T-helper 1 cell treated with Interleukin-12 subunit alpha and Interleukin-12 subunit beta and Interleukin-4 antibody, amounts not matched to agents 30 μg/mL and 1 μg/mL, for 36 hours (primary cell): Measurements from ENCODE around the gene GOLGA1.

Source experiments
- H3K27ac Mint-ChIP-seq: one replicate; pipeline ENCODE4 v1.8.0; 2021; ENCODE audit warnings: mild to moderate bottlenecking, mixed read lengths
- H3K27me3 Mint-ChIP-seq: one replicate; pipeline ENCODE4 v1.8.0; 2021; ENCODE audit warnings: low read depth, mixed read lengths
- H3K36me3 Mint-ChIP-seq: one replicate; pipeline ENCODE4 v1.8.0; 2021; ENCODE audit warnings: low read depth, mixed read lengths
- H3K4me1 Mint-ChIP-seq: one replicate; pipeline ENCODE4 v1.8.0; 2021; ENCODE audit warnings: low read depth, mixed read lengths
- H3K4me3 Mint-ChIP-seq: one replicate; pipeline ENCODE4 v1.8.0; 2021; ENCODE audit warnings: mild to moderate bottlenecking, moderate library complexity, mixed read lengths
- H3K9me3 Mint-ChIP-seq: one replicate; pipeline ENCODE4 v1.8.0; 2021; ENCODE audit warnings: mixed read lengths

GOLGA1 gene

DNA sequence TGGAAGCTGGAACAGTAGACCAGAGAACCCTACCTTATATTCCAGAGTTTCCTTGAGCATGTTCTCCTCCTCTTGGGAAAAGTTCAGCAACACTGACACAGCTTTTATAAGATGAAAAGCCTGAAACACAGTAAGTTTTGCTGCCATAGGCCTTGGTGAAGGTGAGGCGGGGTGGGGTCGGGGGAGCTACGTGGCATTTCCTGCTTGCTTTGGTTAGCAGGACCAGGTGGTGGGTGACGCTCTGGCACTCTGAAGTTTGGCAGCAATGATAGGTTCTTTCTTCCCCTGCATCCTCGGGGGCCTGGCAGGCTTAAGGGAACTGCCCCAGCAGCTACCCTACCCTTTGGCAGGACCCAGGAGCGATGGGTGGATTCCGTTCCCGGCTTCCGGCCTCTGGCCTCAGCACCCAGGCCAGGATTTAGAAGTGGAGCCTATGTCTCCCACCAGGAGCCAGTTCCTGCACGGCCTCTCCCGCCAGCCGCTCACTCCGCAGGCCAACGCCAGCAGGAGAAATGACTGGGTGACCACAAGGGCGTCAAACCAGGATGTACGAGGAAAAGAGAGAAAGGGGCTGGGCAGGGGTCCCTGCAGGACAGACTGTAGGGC lies 59.6 kb downstream of the GOLGA1 start:
- Mint-ChIP-seq H3K27me3 (no peaks in the 10 kb centered on the region), H3K27ac (no peak overlapping the region), H3K4me1 (peaks cover 4% of the 10 kb centered on the region), H3K9me3 (no peaks in the 10 kb centered on the region), H3K4me3 (no peak overlapping the region), H3K36me3 (peaks cover 32% of the 10 kb centered on the region)

DNA sequence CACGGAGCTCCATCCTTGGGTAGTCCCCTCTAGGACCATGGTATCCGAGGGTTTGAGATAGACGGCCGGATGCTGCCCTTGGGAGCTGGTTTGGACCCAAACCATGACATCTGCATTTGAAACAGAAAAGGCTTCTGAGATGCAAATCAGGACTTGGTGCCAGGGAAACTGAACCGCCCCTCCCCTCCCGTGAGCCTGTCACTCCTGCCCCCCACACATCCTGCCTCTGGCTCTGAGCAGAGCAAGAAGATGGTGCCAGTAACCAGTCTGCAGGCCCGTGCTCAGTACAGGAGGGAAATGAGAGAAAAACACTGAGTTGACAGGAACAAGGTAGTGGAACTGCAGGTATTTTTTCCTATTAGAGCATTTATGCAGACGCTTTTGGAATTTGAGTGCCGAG lies 60.4 kb downstream of the GOLGA1 start:
- Mint-ChIP-seq H3K4me1 (peaks cover 4% of the 10 kb centered on the region), H3K36me3 (peaks cover 27% of the 10 kb centered on the region), H3K27ac (no peak overlapping the region), H3K27me3 (no peaks in the 10 kb centered on the region), H3K9me3 (no peaks in the 10 kb centered on the region), H3K4me3 (no peak overlapping the region)

DNA sequence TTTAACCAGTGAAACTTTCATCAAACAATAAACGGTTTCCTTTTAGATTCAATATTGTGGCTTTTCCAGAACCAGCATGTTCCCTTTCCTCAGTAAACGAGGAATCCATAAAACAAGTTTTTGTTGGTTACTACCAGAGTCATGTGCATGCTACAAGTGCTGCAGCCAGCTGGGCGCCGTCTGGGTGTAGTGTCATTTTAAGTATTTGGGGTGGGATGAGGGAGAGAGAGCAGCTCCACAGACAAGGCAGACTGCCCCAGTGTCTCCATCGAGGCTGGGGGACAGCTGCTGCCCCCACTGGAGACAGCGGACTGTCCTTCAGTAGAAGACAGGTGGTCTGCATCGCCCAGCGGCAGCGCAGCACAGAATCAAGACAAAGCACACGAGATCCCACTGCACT lies 61.7 kb downstream of the GOLGA1 start:
- Mint-ChIP-seq H3K27me3 (no peaks in the 10 kb centered on the region), H3K36me3 (peaks cover 33% of the 10 kb centered on the region), H3K4me3 (no peak overlapping the region), H3K27ac (no peak overlapping the region), H3K4me1 (peaks cover 4% of the 10 kb centered on the region), H3K9me3 (no peaks in the 10 kb centered on the region)

DNA sequence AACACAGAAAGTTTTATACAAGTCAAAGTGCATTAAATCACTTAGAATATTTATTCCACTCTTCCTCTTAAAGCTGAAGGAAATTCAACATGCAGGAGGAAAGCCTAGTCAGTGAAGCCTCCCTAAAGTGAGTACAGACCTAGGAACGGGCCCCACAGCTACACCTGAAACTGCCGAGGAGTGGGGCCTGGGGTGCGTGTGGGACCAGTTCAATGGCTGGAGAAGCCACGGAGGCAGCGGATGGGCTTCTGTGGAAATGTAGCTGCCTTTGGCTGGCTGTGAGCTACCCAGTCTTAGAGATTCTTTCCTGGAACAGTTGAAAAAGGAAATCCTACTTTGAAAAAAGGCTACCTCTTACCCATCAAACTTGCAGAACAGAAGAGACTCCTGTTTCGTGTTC lies 62.4 kb downstream of the GOLGA1 start:
- Mint-ChIP-seq H3K27ac (no peak overlapping the region), H3K4me3 (no peak overlapping the region), H3K36me3 (peaks cover 34% of the 10 kb centered on the region), H3K9me3 (no peaks in the 10 kb centered on the region), H3K4me1 (peaks cover 5% of the 10 kb centered on the region), H3K27me3 (no peaks in the 10 kb centered on the region)

DNA sequence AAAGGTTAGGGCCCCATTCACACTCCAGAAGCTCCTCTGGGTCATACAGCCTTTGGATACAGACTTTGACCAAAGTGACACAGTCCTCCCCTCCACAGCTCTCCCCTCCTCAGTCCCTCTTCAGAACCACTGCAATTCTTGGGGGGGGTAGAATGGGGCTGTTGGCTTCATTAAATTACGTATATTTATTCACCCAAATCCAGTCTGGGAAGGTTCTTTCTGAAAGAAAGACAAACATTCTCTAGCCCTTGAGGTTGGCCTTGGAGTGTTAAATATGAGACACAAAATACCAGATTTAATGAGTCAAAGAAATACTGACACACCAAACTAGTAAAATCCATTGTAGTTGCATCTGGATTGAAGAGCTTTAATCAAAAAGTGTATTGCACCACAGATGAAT lies 62.9 kb downstream of the GOLGA1 start:
- Mint-ChIP-seq H3K27ac (no peak overlapping the region), H3K9me3 (no peaks in the 10 kb centered on the region), H3K4me1 (peaks cover 8% of the 10 kb centered on the region), H3K27me3 (no peaks in the 10 kb centered on the region), H3K36me3 (peaks cover 36% of the 10 kb centered on the region), H3K4me3 (no peak overlapping the region)

DNA sequence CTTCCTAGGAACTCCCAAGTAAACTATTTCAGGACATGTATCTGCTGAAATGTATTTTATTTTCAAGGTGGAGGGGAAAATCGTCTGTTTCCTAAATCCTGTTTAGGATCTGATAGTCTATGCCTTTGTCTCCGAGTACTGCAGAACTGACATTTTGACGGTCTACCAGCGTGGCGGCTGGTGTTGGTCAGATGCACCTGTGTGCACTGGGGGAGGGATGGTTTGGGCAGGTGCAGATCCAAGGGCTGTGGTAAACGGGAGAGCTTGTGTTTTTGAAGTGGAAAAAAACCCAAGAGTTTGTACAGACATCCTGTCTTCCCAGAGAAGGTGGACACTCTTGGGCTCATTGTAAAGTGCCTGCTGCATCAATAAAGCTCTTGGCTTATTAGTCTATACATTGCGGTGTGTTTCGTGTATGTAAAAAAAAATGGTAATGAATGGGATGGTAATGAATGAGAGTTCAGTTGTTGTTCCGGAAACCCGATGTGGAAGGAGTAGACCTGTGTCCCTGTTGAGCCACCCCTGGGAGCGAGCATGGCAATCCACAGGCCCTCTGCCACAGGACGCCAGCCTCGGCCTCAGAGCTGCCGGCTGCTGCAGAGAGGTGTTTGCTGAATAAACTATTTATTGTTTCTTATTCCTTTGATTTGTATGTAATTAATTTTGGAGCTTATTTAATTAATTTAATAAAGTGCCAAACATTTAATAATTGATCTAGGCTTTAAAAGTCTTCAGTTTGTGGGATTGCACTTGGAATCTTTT lies 63.7 kb downstream of the GOLGA1 start:
- H3K27me3 Mint-ChIP-seq: no peaks in the 10 kb centered on the region
- H3K4me3 Mint-ChIP-seq: no peak overlapping the region
- H3K27ac Mint-ChIP-seq: no peak overlapping the region
- no peaks in the 10 kb centered on the region for H3K9me3 Mint-ChIP-seq
- peaks cover 42% of the 10 kb centered on the region for H3K36me3 Mint-ChIP-seq
- H3K4me1 Mint-ChIP-seq: peaks cover 16% of the 10 kb centered on the region

DNA sequence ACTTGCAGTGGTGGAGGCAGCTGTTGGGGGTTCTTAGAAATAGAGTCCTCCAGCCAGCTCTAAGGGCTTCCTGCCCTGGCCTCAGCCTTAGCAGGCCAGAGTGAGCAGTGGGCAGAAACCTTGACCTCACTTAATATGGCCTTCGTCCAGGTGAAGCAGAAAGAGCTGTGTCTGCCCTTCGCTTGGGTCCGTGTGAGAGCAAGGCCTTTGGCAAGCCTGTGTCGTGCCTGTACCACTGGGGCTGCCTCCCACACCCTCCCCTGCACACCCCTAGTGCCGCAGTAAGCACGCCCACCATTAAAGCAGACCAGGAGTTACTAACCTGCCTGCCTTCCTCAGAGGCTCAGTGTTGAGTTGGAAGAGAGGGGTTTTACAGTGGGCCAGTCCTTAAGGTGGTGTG lies 65.4 kb downstream of the GOLGA1 start:
- Mint-ChIP-seq H3K9me3 (no peaks in the 10 kb centered on the region), H3K4me1 (peaks cover 32% of the 10 kb centered on the region)

DNA sequence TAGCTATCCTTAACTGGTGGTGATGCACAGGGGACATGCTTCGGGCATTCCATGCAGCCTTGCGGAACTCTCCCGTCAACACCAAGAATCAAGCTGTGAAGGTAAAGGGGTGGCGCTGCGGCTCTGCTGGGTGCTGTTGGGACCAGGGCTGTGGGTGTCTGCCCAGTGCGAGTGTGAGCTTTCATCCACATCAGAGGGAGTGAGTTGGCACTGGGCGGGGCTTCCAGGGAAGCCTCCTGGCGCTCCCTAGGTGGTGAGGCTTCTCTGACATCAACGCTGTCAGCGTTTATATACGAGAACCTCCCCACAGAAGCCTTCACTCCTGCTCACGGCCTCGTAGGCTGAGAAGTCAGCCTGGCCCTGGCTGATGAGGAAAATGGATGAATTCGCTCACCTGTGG lies 67.2 kb downstream of the GOLGA1 start:
- H3K27me3 Mint-ChIP-seq: no peaks in the 10 kb centered on the region
- H3K4me1 Mint-ChIP-seq: peaks cover 36% of the 10 kb centered on the region
- H3K36me3 Mint-ChIP-seq: peaks cover 53% of the 10 kb centered on the region
- H3K4me3 Mint-ChIP-seq: no peak overlapping the region
- H3K9me3 Mint-ChIP-seq: no peaks in the 10 kb centered on the region
- H3K27ac Mint-ChIP-seq: peak overlapping the region; percentile 55

More for the DNA sequence above, 65.4 kb downstream of the GOLGA1 start:
- no peak overlapping the region for H3K4me3 Mint-ChIP-seq
- peaks cover 54% of the 10 kb centered on the region for H3K36me3 Mint-ChIP-seq
- no peaks in the 10 kb centered on the region for H3K27me3 Mint-ChIP-seq
- H3K27ac Mint-ChIP-seq: peak overlapping the region; percentile 45

DNA sequence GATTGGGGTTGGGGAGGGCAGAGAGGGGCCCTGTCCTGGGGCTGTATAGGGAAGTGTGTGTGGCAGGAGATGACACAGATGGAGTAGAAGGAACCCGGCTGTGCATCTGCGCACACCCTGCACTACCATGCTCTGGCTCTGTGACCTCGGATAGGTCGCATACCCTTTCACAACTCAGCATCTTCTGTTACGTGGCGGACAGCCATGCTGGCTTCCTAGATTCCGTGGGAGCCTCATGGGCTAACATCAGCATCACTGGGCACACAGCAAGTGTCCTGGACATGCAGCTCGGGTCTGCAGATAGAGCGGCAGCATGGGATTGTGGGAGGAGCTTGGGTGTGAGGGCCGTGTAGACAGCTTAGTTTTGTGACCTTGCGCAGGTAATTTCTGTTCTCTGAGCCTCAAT lies 69.7 kb downstream of the GOLGA1 start:
- Mint-ChIP-seq H3K27ac (peak overlapping the region; percentile 95), H3K4me1 (peaks cover 41% of the 10 kb centered on the region), H3K9me3 (no peaks in the 10 kb centered on the region), H3K4me3 (peak overlapping the region; percentile 97), H3K36me3 (peaks cover 40% of the 10 kb centered on the region), H3K27me3 (no peaks in the 10 kb centered on the region)

DNA sequence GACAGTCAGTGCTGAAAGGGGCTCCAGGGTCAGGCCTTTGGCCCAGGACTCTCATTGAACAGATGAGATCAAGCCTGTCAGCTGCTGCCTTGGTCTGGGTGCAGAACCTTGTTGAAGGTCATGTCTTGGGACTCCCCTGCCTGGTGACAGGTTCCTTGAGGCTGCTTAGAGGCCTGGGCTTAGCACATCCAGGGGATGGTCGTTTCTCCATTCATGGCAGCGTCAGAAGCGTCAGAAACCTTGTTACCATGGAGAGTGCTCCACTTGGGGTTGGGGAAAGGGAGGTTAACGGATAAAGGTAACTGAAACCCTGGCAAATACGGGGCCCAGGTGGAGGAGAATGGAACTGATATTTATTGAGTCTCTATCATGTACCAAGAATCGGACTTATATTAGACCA lies 70.2 kb downstream of the GOLGA1 start:
- Mint-ChIP-seq H3K27me3 (no peaks in the 10 kb centered on the region), H3K27ac (peak overlapping the region; percentile 95), H3K9me3 (no peaks in the 10 kb centered on the region), H3K4me1 (peaks cover 41% of the 10 kb centered on the region), H3K4me3 (peak overlapping the region; percentile 97), H3K36me3 (peaks cover 40% of the 10 kb centered on the region)

DNA sequence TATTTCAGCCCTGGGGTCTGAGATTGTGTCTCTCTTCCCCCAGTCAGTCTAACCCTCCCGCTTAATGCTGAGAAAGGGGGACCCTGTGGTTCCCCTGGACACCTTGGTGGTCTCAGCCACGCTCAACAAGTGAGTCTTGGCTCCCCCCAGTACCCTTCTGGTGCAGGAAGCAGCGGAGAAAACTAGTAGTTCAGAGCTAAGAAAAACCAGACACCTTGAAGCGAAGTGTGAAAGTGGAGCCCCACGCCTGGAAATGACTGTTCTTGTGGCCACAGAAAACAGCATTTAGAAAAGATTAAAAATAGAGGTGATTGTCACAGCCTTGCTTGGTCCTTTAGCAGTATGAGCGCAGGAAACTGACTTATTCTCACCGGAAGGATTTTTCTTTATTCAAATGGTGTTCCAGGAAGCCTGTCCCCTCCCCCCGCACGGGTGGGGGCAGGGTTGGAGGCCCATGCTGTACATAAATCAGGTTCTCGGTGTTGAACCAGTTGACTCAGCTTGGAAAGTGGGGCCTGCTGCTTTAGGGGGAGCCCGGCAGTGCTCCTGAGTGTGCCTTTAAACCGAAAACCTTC lies 70.8 kb downstream of the GOLGA1 start:
- Mint-ChIP-seq H3K9me3 (no peaks in the 10 kb centered on the region), H3K4me3 (peak overlapping the region; percentile 97), H3K36me3 (peaks cover 36% of the 10 kb centered on the region), H3K4me1 (peaks cover 41% of the 10 kb centered on the region), H3K27ac (peak overlapping the region; percentile 95), H3K27me3 (no peaks in the 10 kb centered on the region)

DNA sequence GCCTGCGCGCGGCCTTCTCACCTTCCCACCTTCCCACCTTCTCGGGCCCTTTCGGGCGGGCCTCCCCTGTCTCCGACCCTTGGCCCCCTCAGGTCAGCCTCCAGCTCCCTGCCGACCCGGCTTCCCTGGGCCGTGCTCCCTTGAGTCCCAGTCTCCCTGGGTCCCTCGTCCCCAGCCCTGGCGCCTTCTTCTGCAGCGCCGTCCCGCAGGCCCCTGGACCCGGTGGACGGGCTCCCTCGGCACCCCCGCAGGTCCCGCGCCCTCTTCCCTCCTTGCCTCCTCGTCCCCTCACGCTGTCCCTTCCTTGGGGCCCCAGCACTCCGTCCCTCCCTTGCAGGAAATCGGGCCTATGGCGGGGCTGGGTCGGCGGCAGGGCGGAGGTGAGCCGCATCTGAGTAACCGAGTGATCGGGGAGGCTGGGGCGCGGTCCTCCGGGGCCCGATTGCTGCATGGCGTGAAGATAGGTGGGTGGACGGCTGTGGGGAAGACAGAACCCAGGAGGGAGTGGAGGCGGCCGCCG lies 71.4 kb downstream of the GOLGA1 start:
- H3K36me3 Mint-ChIP-seq: peaks cover 31% of the 10 kb centered on the region

DNA sequence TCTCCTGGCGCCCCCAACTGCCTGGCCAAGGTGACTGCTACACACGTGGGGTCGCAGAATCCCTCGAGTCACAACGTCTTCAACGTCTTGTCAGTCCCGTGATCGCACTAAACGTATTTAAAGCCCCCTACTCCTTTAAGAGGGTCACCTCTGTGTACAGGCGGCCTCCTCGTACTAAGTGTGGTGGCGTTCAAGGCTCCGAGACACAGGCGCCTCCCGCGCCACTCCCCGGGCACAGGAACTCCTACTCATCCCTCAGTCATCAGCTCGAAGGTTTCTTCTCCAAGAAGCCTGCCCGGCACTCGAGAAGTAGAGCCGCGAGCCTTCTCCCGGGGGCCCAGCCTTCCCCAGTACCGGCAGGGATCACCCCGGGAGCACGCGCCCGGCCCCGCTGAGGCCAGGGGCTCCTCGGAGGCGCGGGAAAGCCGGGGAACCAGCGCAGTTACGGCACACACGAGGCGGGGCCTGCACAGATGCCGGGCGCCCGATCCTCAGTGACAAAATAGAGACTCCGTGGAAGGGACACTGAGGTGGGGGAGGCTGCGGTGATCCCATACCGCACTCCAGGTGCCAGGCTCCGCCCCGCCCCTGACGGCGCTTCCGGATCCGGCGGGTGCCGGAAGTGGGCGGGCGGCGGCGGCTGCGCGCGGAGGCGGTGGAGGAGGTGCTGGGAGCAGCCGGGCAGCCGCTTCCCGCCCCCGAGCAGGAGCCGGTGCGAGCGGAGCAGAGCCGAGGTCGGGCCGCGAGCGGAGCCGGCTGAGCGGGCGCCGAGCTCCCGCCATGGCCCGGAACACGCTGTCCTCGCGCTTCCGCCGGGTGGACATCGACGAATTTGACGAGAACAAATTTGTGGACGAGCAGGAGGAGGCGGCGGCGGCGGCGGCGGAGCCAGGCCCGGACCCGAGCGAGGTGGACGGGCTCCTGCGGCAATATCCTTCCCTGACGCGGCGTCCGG lies 72.1 kb downstream of the GOLGA1 start:
- Mint-ChIP-seq H3K27me3 (no peaks in the 10 kb centered on the region), H3K36me3 (peaks cover 31% of the 10 kb centered on the region), H3K27ac (peak overlapping the region; percentile 98), H3K4me3 (peak overlapping the region; percentile 97), H3K4me1 (peaks cover 41% of the 10 kb centered on the region), H3K9me3 (no peaks in the 10 kb centered on the region)

More for the DNA sequence above, 71.4 kb downstream of the GOLGA1 start:
- Mint-ChIP-seq H3K9me3 (no peaks in the 10 kb centered on the region), H3K4me1 (peaks cover 41% of the 10 kb centered on the region), H3K27me3 (no peaks in the 10 kb centered on the region), H3K4me3 (peak overlapping the region; percentile 97), H3K27ac (peak overlapping the region; percentile 95)

DNA sequence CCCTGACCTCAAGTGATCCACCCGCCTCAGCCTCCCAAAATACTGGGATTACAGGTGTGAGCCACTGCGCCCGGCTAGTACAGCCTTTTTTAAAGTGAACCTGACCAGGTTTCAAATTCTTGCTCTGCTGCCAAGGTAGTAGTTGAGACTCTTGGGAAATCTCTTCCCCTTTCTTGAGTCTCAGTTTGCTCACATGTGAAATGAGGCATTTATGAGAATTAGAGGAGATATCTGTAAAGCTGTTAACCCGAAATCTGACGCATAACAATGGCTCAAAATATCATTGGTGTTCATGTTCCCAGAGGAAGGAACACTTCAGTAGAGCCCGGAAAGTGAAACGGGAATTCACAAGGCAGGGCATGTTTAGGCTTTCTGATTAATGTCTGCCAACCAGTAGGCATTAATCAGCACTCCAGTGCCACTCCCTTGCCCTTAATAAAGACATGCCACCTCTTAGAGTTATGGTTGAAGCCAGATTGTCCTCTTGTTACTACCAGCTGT lies 77.5 kb downstream of the GOLGA1 start:
- no peaks in the 10 kb centered on the region for H3K9me3 Mint-ChIP-seq
- no peaks in the 10 kb centered on the region for H3K27me3 Mint-ChIP-seq
- peak overlapping the region; percentile 57 for H3K27ac Mint-ChIP-seq
- H3K4me1 Mint-ChIP-seq: peaks cover 27% of the 10 kb centered on the region
- peaks cover 21% of the 10 kb centered on the region for H3K36me3 Mint-ChIP-seq
- H3K4me3 Mint-ChIP-seq: peak overlapping the region; percentile 16
